Stomach (tissue), 8 donors: ENCODE measurements around the gene CCR5AS.

Experiments used
- DNase-seq, 2 donors: peaks; one replicate each; pipeline versions ENCODE4 v3.0.0 to v3.0.0-alpha.2; 2013 to 2019
- H3K27ac ChIP-seq, 5 donors: fragments of 200-600 bp in 4 of 5; sonication (generic) in 4 of 5; one replicate each; pipeline ENCODE4 v1.5.1; 2013 to 2019; ENCODE audit warnings: mild to moderate bottlenecking in 1 of 5, moderate library complexity in 1 of 5
- H3K27me3 ChIP-seq, 3 donors: fragments of 200-600 bp; sonication (generic); one replicate each; pipeline ENCODE4 v1.5.1; 2017 to 2019; ENCODE audit warnings: mixed run types in 1 of 3
- H3K36me3 ChIP-seq, 4 donors: fragments of 200-600 bp; sonication (generic); 1 replicate in 3 of 4; 2 replicates in 1 of 4; pipeline ENCODE4 v1.5.1; 2016 to 2019
- H3K4me1 ChIP-seq, 4 donors: fragments of 200-600 bp; sonication (generic); one replicate each; pipeline ENCODE4 v1.5.1; 2016 to 2019
- H3K4me3 ChIP-seq, 4 donors: fragments of 200-600 bp; sonication (generic) in 3 of 4; one replicate each; pipeline ENCODE4 v1.5.1; 2016 to 2019; ENCODE audit warnings: mild to moderate bottlenecking in 1 of 4
- H3K9me3 ChIP-seq, 4 donors: fragments of 200-600 bp; sonication (generic); one replicate each; pipeline ENCODE4 v1.5.1; 2016 to 2019
- EP300 ChIP-seq: sonication (generic); formaldehyde crosslinking; IDR thresholded peaks from one replicate; pipeline ENCODE4 v1.6.1; 2017; ENCODE audit warnings: antibody characterized with exemption
- POLR2A ChIP-seq, 4 donors: fragments of 450-650 bp; IDR thresholded peaks; one replicate each; pipeline ENCODE4 v1.6.1; 2016; ENCODE audit warnings: antibody characterized with exemption in 4 of 4, control low read depth in 2 of 4, mild to moderate bottlenecking in 1 of 4, moderate library complexity in 1 of 4
- POLR2AphosphoS5 ChIP-seq, 3 donors: sonication (generic); formaldehyde crosslinking; IDR thresholded peaks; one replicate each; pipeline ENCODE4 v1.6.1; 2016; ENCODE audit warnings: antibody characterized with exemption in 3 of 3
- WGBS, 5 donors: extraction: QIAGEN DNeasy Blood & Tissue Kit in 3 of 5; methylation state at CpG; one replicate each; pipeline versions ENCODE4 v1.1.5 to v1.1.7; 2013 to 2018; 5-methylcytosine and 5-hydroxymethylcytosine counted together
- intact Hi-C: fragments of 100-400 bp; cut with DNase I; formaldehyde crosslinking; loops from one replicate; pipeline ENCODE4 v1.15.1; 2023; ENCODE audit warnings: low total_unique reads
- TF ChIP-seq, protein P1 (sequence below), 7 experiments: fragments of 450-650 bp in 4 of 7; fragments of 200-600 bp in 3 of 7; sonication (generic) in 3 of 7; IDR thresholded peaks; one replicate each; pipeline ENCODE4 v1.5.1; 2016 to 2019; ENCODE audit warnings: antibody characterized with exemption in 7 of 7, control low read depth in 2 of 7, mild to moderate bottlenecking in 1 of 7
- donor health status: healthy with polysubstance abuse.
- donor health status: Bipolar disorder and iron deficiency.
- donor health status: healthy.

CCR5AS gene

GRCh38 chr3:46325645-46326300 lies 81.1 kb downstream of the CCR5AS start:
- no peak overlapping the region for H3K4me3 ChIP-seq
- H3K27me3 ChIP-seq: no peaks in the 10 kb centered on the region
- no peak overlapping the region for H3K27ac ChIP-seq
- H3K9me3 ChIP-seq: peaks cover 0 to 19% (median 8%) of the 10 kb centered on the region in 4 donors
- 61 to 85% (median 79%) methylated on average over 1 of the region's 1 CpG for WGBS, 5 donors
- no peak for TF ChIP-seq POLR2A (IDR thresholded peaks at IDR 0.05)
- TF ChIP-seq POLR2AphosphoS5 (IDR thresholded peaks at IDR 0.05): no peak
- TF ChIP-seq EP300: no peak
- TF ChIP-seq, protein P1, sequence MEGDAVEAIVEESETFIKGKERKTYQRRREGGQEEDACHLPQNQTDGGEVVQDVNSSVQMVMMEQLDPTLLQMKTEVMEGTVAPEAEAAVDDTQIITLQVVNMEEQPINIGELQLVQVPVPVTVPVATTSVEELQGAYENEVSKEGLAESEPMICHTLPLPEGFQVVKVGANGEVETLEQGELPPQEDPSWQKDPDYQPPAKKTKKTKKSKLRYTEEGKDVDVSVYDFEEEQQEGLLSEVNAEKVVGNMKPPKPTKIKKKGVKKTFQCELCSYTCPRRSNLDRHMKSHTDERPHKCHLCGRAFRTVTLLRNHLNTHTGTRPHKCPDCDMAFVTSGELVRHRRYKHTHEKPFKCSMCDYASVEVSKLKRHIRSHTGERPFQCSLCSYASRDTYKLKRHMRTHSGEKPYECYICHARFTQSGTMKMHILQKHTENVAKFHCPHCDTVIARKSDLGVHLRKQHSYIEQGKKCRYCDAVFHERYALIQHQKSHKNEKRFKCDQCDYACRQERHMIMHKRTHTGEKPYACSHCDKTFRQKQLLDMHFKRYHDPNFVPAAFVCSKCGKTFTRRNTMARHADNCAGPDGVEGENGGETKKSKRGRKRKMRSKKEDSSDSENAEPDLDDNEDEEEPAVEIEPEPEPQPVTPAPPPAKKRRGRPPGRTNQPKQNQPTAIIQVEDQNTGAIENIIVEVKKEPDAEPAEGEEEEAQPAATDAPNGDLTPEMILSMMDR (IDR thresholded peaks at IDR 0.05): no peak
- no peak for DNase-seq
- intact Hi-C loops: no loop called here
- H3K36me3 ChIP-seq: no peaks in the 10 kb centered on the region
- H3K4me1 ChIP-seq: no peaks in the 10 kb centered on the region

DNA sequence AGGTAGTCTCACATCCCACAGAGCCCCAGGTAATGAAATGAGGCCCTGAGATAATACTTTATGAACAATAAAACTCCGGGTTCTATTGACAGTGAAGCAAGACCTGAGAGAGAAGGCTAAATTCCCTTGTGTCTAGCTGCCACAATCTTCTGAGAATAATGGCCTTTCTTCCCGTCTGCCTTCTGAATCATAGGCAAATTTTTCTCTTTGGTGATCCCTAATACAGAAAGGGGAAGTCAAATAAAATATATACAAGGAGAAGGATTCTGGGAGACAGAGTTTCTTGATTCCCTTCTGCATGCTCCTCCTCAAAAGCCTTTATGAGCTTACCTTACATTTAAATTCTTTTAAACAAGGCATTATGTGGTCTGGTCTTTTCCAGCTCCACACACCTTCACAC lies 82.8 kb downstream of the CCR5AS start:
- Histone ChIP-seq H3K4me1 (no peaks in the 10 kb centered on the region), H3K36me3 (no peaks in the 10 kb centered on the region), H3K27me3 (no peaks in the 10 kb centered on the region), H3K27ac (no peak overlapping the region), H3K4me3 (no peak overlapping the region), H3K9me3 (peaks cover 0 to 19% (median 8%) of the 10 kb centered on the region in 4 donors)
- TF ChIP-seq POLR2A (IDR thresholded peaks at IDR 0.05): no peak
- no peak for TF ChIP-seq EP300
- TF ChIP-seq, protein P1 (IDR thresholded peaks at IDR 0.05): no peak
- TF ChIP-seq POLR2AphosphoS5 (IDR thresholded peaks at IDR 0.05): no peak
- DNase-seq: no peak
- 70 to 82% (median 73%) methylated on average over 2 of the region's 2 CpGs for WGBS, 5 donors
- intact Hi-C loops: no loop called here

DNA sequence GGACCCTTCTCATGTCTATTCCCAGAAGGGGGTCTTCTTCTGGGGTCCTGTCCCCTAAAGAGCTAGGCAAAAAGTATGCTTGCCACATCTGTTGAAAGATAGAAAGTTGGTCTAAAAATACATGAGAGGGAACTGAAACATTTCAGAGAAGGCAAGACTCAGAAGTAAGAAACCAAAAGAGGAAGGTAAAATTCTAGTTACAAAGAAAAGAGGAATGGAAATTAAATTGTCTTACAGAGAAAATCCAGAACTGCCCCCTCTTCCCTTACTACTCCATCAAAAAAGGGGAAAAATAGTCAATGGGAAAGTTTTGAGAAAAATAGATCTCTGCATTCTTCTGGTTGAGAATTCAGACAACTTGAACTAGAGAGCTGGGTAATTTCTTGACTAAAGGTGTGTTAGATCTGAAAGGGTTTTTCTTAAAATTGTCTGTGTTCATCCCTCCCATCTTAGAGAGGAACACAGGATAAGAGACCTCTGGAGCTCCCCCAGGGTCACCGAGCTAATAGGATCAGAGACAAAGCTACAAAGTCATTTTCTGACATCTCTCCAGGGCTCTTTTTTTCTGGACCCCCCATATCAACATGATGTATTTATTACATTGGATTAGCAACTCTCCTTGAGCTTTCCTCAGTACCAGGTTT lies 85.3 kb downstream of the CCR5AS start:
- H3K27me3 ChIP-seq: no peaks in the 10 kb centered on the region
- DNase-seq: no peak
- no peak overlapping the region for H3K27ac ChIP-seq
- WGBS, 5 donors: 71 to 78% (median 72%) methylated on average over 1 of the region's 1 CpG
- H3K9me3 ChIP-seq: peaks cover 0 to 7% (median 2%) of the 10 kb centered on the region in 4 donors
- TF ChIP-seq EP300 (no peak), POLR2AphosphoS5 (IDR thresholded peaks at IDR 0.05) (no peak)
- intact Hi-C loops: no loop called here
- H3K4me3 ChIP-seq: no peak overlapping the region
- H3K4me1 ChIP-seq: no peaks in the 10 kb centered on the region
- H3K36me3 ChIP-seq: no peaks in the 10 kb centered on the region

DNA sequence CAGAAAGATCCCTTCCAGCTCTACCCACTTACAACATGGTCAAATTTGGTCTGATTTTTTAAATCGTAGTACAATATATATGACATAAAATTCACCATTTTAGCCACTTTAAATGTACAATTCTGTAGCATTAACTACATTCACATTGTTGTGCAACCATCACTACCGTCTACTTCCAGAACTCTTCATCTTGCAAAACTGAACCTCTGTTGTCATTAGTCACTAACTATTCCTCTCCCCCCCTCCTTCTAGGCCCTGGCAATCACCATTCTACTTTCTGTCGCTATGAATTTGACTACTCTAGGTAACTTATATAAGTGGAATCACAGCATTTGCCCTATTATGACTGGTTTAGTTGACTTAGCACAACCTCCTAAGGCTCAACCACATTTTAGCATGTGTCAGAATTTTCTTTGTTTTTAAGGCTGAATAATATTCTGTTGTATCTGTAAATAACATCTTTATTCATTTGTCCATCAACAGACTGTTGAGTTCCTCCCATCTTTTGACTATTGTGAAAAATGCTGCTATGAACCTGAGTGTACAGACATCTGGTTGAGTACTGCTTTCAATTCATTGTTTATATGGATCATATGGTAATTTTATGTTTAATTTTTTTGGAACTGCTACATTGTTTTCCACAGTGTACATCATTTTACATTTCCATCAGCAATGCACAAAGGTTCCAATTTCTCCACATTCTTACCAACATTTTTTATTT lies 88.5 kb downstream of the CCR5AS start:
- peaks cover 0 to 6% (median 0%) of the 10 kb centered on the region in 4 donors for H3K4me1 ChIP-seq
- H3K27ac ChIP-seq: no peak overlapping the region
- TF ChIP-seq, protein P1 (IDR thresholded peaks at IDR 0.05): no peak
- TF ChIP-seq POLR2AphosphoS5 (IDR thresholded peaks at IDR 0.05) (no peak), EP300 (no peak), POLR2A (IDR thresholded peaks at IDR 0.05) (no peak)
- H3K9me3 ChIP-seq: no peaks in the 10 kb centered on the region
- H3K27me3 ChIP-seq: no peaks in the 10 kb centered on the region
- no peak overlapping the region for H3K4me3 ChIP-seq
- no peak for DNase-seq
- intact Hi-C loops: no loop called here
- 75 to 93% (median 88%) methylated on average over 3 of the region's 3 CpGs for WGBS, 5 donors
- H3K36me3 ChIP-seq: no peaks in the 10 kb centered on the region
